ENCODE data around the gene C22orf39.

GRCh38 chr22:19393704-19394103, 53.8 kb downstream of the C22orf39 start:
- TF ChIP-seq MAX (IDR thresholded peaks at IDR 0.05), result no peak
- TF ChIP-seq EP300 (IDR thresholded peaks at IDR 0.05; ENCODE audit: borderline replicate concordance), result no peak
- no peak for TF ChIP-seq CREB1 (IDR thresholded peaks at IDR 0.05; ENCODE audit: low read depth)
- no peak for TF ChIP-seq TEAD4 (IDR thresholded peaks at IDR 0.05)
- no peak for TF ChIP-seq REST (IDR thresholded peaks at IDR 0.05; ENCODE audit: low read depth)
- TF ChIP-seq ZBTB7A (IDR thresholded peaks at IDR 0.05; ENCODE audit: low read depth), result no peak
- no peak for TF ChIP-seq RAD21 (IDR thresholded peaks at IDR 0.05; ENCODE audit: low read depth)
- TF ChIP-seq CEBPB (IDR thresholded peaks at IDR 0.05), result no peak
- no peak for TF ChIP-seq EGR1 (IDR thresholded peaks at IDR 0.05)
- TF ChIP-seq TAF1 (IDR thresholded peaks at IDR 0.05; ENCODE audit: low read depth), result no peak
- TF ChIP-seq NFIC (IDR thresholded peaks at IDR 0.05), result no peak
- no peak for TF ChIP-seq USF1 (IDR thresholded peaks at IDR 0.05)
- no peak for TF ChIP-seq YY1 (IDR thresholded peaks at IDR 0.05; ENCODE audit: low read depth)

Measured in Ishikawa (cell line).